ENCODE data around the gene RAPH1. TPM values are rescaled to one million over a fixed set of nuclear protein-coding genes. Genes with fewer than 3 reads are reported as not detected.

The RAPH1 gene
- total and polyA plus RNA-seq, 2 experiments from 2014 or later = 5.0 to 36.2 TPM

DNA sequence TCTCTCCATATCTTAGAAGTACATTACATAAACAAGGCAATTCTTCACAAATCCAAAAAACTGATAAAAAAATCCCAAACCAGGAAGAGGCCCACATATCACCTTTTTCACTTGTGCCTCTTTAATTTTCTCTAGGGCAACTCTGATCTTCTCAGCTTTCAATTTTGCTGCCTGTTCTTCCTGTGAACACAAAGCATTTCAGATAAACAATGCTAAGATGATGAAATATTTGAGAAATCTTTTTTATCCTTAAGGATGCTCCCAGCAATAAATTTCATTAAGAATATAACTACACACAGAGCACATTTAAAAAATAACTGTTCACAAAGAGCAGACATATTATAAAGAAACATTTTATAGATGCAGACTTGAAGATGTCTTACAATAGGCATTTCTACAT is 73.4 kb downstream of the RAPH1 start:
- TF ChIP-seq NANOG (IDR thresholded peaks at IDR 0.05; ENCODE audit: borderline replicate concordance) (no peak), ZNF331 (CRISPR knock-in tag; IDR thresholded peaks at IDR 0.05; ENCODE audit: low read depth) (no peak), EZH2phosphoT487 (IDR thresholded peaks at IDR 0.05; ENCODE audit: unreplicated experiment) (no peak), POLR2AphosphoS5 (IDR thresholded peaks at IDR 0.05; ENCODE audit: low read depth) (no peak)
- TF ChIP-seq, protein P1, sequence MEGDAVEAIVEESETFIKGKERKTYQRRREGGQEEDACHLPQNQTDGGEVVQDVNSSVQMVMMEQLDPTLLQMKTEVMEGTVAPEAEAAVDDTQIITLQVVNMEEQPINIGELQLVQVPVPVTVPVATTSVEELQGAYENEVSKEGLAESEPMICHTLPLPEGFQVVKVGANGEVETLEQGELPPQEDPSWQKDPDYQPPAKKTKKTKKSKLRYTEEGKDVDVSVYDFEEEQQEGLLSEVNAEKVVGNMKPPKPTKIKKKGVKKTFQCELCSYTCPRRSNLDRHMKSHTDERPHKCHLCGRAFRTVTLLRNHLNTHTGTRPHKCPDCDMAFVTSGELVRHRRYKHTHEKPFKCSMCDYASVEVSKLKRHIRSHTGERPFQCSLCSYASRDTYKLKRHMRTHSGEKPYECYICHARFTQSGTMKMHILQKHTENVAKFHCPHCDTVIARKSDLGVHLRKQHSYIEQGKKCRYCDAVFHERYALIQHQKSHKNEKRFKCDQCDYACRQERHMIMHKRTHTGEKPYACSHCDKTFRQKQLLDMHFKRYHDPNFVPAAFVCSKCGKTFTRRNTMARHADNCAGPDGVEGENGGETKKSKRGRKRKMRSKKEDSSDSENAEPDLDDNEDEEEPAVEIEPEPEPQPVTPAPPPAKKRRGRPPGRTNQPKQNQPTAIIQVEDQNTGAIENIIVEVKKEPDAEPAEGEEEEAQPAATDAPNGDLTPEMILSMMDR (conservative IDR thresholded peaks at IDR 0.05; ENCODE audit: low read depth in 2 of 2) = no peak
- TF ChIP-seq, protein P2, sequence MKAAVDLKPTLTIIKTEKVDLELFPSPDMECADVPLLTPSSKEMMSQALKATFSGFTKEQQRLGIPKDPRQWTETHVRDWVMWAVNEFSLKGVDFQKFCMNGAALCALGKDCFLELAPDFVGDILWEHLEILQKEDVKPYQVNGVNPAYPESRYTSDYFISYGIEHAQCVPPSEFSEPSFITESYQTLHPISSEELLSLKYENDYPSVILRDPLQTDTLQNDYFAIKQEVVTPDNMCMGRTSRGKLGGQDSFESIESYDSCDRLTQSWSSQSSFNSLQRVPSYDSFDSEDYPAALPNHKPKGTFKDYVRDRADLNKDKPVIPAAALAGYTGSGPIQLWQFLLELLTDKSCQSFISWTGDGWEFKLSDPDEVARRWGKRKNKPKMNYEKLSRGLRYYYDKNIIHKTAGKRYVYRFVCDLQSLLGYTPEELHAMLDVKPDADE (IDR thresholded peaks at IDR 0.05) = no peak
- Histone ChIP-seq H3K79me2 (replicated peaks; ENCODE audit: insufficient read depth) (no peaks in the 10 kb centered on the region), H3K4me2 (no peak overlapping the region), H3K9me2 (ENCODE audit: insufficient read depth) (no peaks in the 10 kb centered on the region), H3K27me3 (ENCODE audit: insufficient read depth) (no peaks in the 10 kb centered on the region), H2AFZ (no peak overlapping the region), H3K4me1 (ENCODE audit: insufficient read depth) (no peaks in the 10 kb centered on the region), H3F3A (replicated peaks; ENCODE audit: low read depth) (no peaks in the 10 kb centered on the region), H3K36me3 (ENCODE audit: insufficient read depth) (peaks cover 3% of the 10 kb centered on the region; the same call in 1 of the 2 replicates), H4K20me1 (replicated peaks; ENCODE audit: insufficient read depth) (no peaks in the 10 kb centered on the region), H3K27ac (ENCODE audit: low read depth) (no peak overlapping the region), H3K4me3 (no peak overlapping the region)
- ATAC-seq (no peak), DNase-seq (ENCODE audit: low spot score) (no peak)
- Mint-ChIP-seq H3K4me1 (no peaks in the 10 kb centered on the region; the same call in 2 of the 3 replicates), H3K4me3 (no peak overlapping the region), H3K36me3 (ENCODE audit: low read depth) (peaks cover 13% of the 10 kb centered on the region; the same call in 2 of the 3 replicates), H3K9me3 (no peaks in the 10 kb centered on the region), H3K27ac (no peak overlapping the region), H3K27me3 (ENCODE audit: insufficient read depth, low read depth, poor library complexity) (no peaks in the 10 kb centered on the region)

DNA sequence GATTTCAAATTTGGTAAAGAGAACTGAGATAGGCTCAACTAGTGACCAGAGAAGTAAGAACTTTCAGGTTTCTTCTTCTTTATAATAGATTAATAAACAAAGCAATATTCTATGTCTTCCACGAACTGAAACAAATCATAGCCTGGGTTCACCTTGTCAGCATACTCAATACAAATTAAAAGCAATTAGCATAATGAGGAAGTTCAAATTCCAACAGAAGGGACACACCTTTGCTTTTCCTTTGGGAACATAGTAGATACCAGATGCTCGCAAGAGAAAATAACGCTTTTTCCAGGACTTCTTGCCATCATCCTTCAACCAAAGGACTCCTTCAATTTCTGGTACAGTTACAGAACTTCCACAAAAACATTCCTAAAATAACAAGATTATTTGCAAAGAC is 79.9 kb downstream of the RAPH1 start:
- no peak overlapping the region for H3K4me3 Mint-ChIP-seq
- ATAC-seq = no peak
- no peaks in the 10 kb centered on the region for H3K79me2 ChIP-seq (replicated peaks; ENCODE audit: insufficient read depth)
- no peaks in the 10 kb centered on the region for H3K4me1 ChIP-seq (ENCODE audit: insufficient read depth)
- H3K27me3 Mint-ChIP-seq (ENCODE audit: insufficient read depth, low read depth, poor library complexity) = peaks cover 2% of the 10 kb centered on the region
- no peaks in the 10 kb centered on the region for H3K9me3 Mint-ChIP-seq
- no peaks in the 10 kb centered on the region for H3K9me2 ChIP-seq (ENCODE audit: insufficient read depth)
- no peaks in the 10 kb centered on the region for H3F3A ChIP-seq (replicated peaks; ENCODE audit: low read depth)
- no peak overlapping the region for H2AFZ ChIP-seq
- H4K20me1 ChIP-seq (replicated peaks; ENCODE audit: insufficient read depth) = no peaks in the 10 kb centered on the region
- no peak overlapping the region for H3K27ac Mint-ChIP-seq
- no peaks in the 10 kb centered on the region for H3K4me1 Mint-ChIP-seq
- no peak for DNase-seq (ENCODE audit: low spot score)
- peaks cover 16% of the 10 kb centered on the region; the same call in 2 of the 3 replicates for H3K36me3 Mint-ChIP-seq (ENCODE audit: low read depth)
- H3K4me2 ChIP-seq = no peak overlapping the region
- H3K4me3 ChIP-seq = no peak overlapping the region
- H3K27me3 ChIP-seq (ENCODE audit: insufficient read depth) = no peaks in the 10 kb centered on the region
- peak overlapping the region; percentile 2; the same call in 1 of the 2 replicates for H3K27ac ChIP-seq (ENCODE audit: low read depth)
- H3K36me3 ChIP-seq (ENCODE audit: insufficient read depth) = peaks cover 7% of the 10 kb centered on the region; the same call in 1 of the 2 replicates
- TF ChIP-seq POLR2AphosphoS5 (IDR thresholded peaks at IDR 0.05; ENCODE audit: low read depth) = no peak
- TF ChIP-seq, protein P3, sequence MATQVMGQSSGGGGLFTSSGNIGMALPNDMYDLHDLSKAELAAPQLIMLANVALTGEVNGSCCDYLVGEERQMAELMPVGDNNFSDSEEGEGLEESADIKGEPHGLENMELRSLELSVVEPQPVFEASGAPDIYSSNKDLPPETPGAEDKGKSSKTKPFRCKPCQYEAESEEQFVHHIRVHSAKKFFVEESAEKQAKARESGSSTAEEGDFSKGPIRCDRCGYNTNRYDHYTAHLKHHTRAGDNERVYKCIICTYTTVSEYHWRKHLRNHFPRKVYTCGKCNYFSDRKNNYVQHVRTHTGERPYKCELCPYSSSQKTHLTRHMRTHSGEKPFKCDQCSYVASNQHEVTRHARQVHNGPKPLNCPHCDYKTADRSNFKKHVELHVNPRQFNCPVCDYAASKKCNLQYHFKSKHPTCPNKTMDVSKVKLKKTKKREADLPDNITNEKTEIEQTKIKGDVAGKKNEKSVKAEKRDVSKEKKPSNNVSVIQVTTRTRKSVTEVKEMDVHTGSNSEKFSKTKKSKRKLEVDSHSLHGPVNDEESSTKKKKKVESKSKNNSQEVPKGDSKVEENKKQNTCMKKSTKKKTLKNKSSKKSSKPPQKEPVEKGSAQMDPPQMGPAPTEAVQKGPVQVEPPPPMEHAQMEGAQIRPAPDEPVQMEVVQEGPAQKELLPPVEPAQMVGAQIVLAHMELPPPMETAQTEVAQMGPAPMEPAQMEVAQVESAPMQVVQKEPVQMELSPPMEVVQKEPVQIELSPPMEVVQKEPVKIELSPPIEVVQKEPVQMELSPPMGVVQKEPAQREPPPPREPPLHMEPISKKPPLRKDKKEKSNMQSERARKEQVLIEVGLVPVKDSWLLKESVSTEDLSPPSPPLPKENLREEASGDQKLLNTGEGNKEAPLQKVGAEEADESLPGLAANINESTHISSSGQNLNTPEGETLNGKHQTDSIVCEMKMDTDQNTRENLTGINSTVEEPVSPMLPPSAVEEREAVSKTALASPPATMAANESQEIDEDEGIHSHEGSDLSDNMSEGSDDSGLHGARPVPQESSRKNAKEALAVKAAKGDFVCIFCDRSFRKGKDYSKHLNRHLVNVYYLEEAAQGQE (IDR thresholded peaks at IDR 0.05; ENCODE audit: unreplicated experiment) = no peak
- TF ChIP-seq ZNF114 (CRISPR knock-in tag; IDR thresholded peaks at IDR 0.05) = no peak
- TF ChIP-seq STAT1 (IDR thresholded peaks at IDR 0.05; ENCODE audit: unreplicated experiment) = no peak
- no peak for TF ChIP-seq CREB1 (CRISPR knock-in tag; IDR thresholded peaks at IDR 0.05; ENCODE audit: low read depth)
- no peak for TF ChIP-seq NANOG (IDR thresholded peaks at IDR 0.05; ENCODE audit: borderline replicate concordance)
- TF ChIP-seq EZH2 (IDR thresholded peaks at IDR 0.05; ENCODE audit: low read depth, unreplicated experiment) = no peak

Measured in GM23338 (cell line).